Measurements from ENCODE around the gene SALL1.

Gene SALL1

GRCh38 chr16:51150888-51151320 is at the start of gene SALL1:
Gene SALL1, minus strand, starts transcription at chr16:51151270. Its CDS starts 29 bp downstream, at chr16:51151241.
- DNase-seq (ENCODE audit: low read depth, low spot score): no peak

DNA sequence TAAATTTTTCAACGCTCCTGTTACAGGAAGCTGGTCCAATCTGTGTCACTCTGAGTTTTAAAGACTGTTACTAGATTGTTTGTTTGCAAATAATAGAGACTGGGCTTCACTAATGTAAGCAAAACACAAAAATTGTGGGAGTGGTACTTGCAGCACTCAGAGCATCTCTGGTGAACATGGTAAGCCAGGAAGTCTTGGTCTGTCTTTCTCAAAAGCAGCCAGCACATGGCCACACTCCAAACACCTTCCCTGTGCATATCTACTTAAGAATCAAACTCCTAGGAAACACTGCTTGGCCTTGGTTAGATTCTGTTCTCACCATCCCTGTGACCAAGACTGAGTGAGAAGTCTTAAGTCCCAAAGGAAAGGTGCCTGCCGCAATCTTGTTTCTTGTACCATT is 49.7 kb upstream of the SALL1 start:
- no peak for DNase-seq (ENCODE audit: low read depth, low spot score)

GRCh38 chr16:51197953-51198748 is 47.1 kb upstream of the SALL1 start:
- DNase-seq (ENCODE audit: low read depth, low spot score): no peak

DNA sequence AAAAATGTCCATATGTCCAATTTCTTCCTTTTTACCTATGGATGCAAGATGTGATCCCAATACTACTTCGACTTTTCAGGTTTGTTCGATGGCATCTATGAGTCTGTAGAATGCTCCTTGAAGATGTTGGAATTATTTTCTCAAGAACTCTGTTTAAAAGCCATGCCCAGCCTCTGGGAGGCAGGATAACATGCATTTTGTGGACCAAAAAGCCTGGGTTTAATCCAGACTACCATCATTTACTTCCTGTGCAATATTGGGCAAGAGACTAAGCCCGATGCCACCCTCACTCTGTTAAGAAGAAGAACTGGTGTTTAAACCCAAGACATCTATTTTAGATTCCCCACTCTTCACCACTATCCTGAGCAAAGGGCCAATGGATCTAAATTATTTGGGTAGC is 42.8 kb upstream of the SALL1 start:
- DNase-seq (ENCODE audit: low read depth, low spot score): no peak

DNA sequence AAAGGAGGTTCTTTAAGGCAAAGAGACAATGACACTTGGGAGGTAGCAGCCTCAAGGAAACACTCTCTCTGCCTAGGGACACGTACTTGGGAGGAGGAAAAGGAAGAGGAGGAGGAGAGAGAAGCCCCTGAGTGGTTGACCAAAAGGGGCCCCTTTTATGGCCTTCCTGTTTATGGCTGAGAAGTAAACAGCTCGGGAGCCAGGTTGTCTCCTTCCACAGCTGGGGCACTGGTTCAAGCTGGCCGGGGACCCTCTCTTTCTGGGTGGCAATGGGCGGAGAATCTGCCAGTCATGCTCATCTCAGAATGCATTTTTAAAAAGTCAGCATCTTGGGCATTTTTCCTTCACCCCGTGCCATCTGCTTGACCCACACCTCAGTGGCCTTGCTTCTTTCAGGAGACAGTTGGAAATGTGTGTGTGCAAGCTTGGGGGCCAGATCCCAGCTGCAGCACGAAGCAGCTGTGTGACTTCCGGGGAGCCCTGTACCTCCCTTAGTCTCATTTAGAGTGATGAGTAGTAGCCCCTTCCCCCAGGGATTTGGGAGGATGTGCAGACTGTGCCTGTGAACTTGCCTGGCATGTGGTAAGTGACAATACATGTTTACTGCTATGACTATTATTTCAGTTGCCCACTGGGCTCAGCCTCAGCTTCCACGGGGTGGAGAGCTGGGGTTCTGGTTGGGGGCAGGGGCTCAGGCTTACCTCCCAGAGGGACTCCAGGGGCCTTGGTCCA is 33.8 kb upstream of the SALL1 start:
- no peak for DNase-seq (ENCODE audit: low read depth, low spot score)

DNA sequence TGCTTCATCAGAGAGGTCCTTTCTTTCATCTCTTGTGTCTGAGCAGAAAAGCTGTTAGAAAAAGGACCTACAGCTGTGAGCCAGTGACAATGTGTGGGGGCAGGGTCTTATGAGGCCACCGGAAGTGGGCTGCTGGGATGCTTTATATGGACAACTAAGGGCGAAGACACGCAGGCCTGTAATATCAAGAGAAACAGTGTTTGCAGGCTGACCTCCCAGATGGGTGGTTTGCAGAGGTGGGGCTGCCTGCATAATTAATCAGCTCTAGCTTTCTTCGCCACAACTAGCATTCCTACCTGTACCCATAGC is 30.4 kb upstream of the SALL1 start:
- DNase-seq (ENCODE audit: low read depth, low spot score): no peak

- DNase-seq (ENCODE audit: low read depth, low spot score): no peak
Observed at GRCh38 chr16:51180719-51181502, 29.8 kb upstream of the SALL1 start.

DNA sequence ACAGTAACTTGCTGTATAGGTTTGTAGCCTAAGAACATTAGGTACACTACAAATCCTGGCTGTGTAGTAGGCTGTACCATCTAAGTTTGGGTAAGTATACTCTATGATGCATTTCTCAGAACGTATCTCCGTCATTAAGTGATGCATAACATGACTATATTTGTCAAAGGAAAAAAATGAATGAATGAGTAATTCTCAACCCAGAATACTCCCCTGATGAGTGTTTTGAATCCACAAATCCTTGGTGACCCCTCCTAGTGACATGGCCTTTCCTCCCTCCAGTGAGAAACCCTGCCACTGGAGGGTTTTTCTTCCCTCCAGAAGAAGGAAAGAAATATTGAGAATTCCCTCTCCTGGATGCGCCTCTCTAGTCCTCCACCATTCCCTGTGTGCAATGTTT is 24.0 kb upstream of the SALL1 start:
- DNase-seq (ENCODE audit: low read depth, low spot score): no peak

GRCh38 chr16:51172368-51172767 is 21.3 kb upstream of the SALL1 start:
- DNase-seq (ENCODE audit: low read depth, low spot score): no peak

DNA sequence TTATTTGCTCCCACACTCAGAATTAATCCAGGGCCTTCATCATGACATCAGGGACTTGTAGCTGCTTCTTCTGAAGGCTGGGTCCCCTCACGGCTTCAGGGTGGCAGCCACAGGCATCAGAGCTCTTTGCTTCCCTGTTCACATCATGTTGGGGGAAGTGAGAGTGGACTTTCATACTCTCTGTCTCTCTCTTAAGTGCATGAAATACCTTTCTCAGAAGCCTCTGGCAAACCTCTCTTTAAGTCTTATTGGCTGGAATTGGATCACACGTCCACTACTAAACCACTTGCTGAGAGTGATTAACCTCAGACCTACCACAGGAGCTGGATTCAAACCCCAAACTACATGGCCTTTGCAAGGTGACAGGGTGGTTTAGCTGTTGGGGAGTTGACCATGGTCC is 17.7 kb upstream of the SALL1 start:
- no peak for DNase-seq (ENCODE audit: low read depth, low spot score)

DNA sequence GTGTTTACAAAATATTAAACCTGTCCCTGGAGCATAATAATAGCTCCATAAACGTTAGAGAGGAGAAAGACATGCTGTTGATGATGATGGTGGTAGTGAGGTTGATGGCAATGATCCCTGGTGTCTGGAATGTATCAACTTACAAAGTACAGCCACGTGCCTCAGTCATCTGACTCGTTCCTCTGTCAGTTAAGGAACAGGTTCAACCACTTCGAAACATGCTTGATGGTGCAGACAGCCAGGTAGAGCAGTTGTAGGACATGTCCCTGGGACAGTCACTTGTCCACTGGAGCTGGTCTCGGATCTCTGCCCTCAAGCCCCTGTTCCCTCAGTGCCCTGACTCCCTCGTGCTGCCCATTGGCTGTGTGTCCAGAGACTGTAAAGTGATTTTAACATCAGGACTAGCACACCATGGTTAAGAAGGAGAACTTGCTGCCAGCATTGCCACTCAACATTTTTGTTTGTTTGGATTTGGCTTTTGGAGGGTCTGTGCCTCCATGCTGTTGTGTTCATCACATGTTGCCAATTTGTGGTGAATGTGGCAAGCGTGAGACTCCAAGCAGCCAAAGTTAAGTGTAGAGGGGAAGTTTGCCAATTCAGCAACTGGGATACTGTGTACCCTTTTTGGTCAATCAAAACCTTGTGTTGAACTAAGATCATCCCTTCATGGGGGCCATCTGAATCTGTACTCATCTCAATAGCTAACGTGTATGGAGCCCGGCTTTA is 16.3 kb upstream of the SALL1 start:
- DNase-seq (ENCODE audit: low read depth, low spot score): no peak

- no peak for DNase-seq (ENCODE audit: low read depth, low spot score)
Observed at GRCh38 chr16:51166541-51166940, 15.5 kb upstream of the SALL1 start.

DNA sequence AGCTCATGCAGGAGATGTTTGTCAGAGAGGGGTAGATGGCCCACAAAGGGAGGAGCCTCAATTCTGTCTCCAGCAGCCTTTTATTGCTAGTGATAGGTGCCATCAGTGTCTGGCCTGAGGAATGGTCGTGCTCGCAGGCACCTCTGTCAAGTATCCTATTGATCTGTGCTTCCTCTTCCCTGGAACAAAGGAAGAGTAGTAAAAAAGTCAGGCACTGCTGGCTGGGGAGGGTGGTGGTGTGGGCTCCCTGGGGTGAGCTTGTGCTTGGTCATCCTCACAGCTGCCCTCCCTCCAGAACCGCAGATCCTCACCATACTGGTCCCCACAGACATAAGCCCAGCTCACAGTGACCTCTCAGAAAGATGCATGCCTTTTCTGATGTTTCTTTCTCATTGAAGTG is 15.0 kb upstream of the SALL1 start:
- no peak for DNase-seq (ENCODE audit: low read depth, low spot score)

DNA sequence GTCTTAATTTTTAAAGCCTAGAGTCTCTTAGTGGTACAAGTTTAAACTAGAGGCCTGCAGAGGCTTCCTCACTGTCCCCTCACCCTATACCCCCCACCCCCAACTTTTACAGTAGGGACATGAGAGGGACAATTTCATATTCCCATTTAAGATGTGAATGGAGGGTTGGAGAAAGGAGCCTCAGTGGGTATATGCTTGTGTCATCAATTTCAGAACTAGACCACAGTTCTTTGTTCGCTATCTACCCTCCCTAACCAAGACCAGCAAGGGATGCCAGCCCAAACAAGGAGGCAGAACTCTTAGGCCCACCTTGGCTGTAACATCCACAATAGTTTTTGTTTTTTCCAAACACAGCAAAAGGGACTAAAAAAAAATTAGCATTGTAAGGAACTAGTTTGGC is 14.0 kb upstream of the SALL1 start:
- no peak for DNase-seq (ENCODE audit: low read depth, low spot score)

DNA sequence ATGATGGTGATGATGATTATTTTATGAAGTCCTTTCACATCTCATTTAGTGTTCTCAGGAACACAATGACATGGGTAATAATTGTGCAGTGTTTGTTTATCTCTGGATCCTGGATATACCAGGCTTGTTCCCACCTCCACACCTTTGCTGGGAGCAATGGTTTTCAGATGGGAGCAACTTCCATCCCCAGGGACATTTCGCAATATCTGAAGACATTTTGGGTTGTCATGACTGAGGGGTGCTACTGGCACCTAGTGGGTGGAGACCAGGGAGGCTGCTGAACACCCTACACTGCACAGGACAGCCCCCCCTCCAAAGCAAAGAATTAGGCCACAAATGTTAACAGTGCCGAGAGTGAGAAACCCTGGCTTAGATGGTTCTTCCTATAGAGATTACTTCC is 13.5 kb upstream of the SALL1 start:
- DNase-seq (ENCODE audit: low read depth, low spot score): no peak

GRCh38 chr16:51163894-51164566 is 13.0 kb upstream of the SALL1 start:
- no peak for DNase-seq (ENCODE audit: low read depth, low spot score)

DNA sequence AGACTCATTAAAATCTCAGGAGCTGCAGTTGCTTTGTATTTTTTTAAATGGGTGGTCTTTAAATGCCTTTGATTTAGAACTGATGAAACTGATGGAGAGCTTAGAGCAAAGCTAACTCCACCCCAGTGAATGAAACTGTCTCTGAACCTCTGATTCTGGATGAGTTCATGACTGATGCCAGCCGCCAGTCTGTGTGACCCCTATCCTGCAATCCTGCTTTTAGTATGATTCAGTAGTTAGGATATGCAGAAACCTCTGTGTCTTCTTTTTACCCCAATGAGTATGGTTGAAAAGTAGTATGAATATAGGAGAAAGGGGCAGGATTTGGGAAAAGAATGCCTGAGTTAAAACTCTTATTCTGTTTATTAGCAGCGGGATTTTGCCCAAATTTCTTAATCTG is 12.3 kb upstream of the SALL1 start:
- no peak for DNase-seq (ENCODE audit: low read depth, low spot score)

DNA sequence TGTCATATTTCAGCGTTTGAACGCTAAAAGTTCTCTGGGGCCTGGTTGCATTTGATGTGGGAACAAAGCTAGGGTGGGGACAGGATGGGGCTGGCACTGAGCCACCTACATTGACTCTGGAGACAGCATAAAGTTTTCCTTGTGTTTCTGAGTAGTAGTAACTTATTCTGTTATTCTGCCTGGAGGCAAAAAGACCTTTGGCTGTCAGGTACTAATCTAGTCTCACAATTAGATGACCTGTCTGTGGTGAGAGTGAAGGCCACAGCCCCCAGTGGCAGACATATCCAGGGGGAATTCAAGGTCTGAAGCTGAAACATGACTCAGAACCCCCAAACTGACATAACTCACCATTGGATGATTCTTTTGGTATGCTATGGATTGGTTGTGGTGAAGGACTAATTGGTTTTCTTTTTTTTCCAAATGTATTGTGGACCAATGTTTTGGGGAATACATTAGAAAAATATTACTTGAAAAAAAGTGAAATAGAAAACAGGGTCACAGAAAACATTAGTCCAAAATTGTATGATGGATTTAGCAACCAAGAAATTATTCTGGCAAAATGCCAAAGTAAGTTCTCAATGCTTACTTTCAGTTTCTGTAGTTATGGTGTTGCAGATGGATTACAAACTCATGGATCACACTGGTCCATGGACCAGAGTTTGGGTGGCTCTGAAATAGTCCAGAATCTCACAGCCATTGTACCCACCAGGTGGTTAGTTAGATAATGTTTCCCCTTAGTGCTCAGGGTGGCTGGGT is 10.5 kb upstream of the SALL1 start:
- DNase-seq (ENCODE audit: low read depth, low spot score): no peak

- no peak for DNase-seq (ENCODE audit: low read depth, low spot score)
Observed at GRCh38 chr16:51159865-51160264, 8.8 kb upstream of the SALL1 start.

- DNase-seq (ENCODE audit: low read depth, low spot score): no peak
Observed at GRCh38 chr16:51159296-51159695, 8.2 kb upstream of the SALL1 start.

GRCh38 chr16:51157698-51158097 is 6.6 kb upstream of the SALL1 start:
- DNase-seq (ENCODE audit: low read depth, low spot score): no peak

Measured in activated CD4-positive, CD25-positive, alpha-beta regulatory T cell treated with anti-CD3 and anti-CD28 coated beads, Interleukin-2, amount 50 U/mL, for 16 hours (primary cell).